Sigmoid colon (tissue), 7 donors: ENCODE measurements around the gene BTG2. TPM values are rescaled to one million over a fixed set of nuclear protein-coding genes. Genes with fewer than 3 reads are reported as not detected.
A peak's percentile ranks its signal among the peaks of the same experiment; 100 is the strongest.

Source experiments
- DNase-seq: peaks from one replicate; pipeline ENCODE4 v3.0.0-alpha.2; 2019
- H3K27ac ChIP-seq, 4 donors: fragments of 200-600 bp; sonication (generic); one replicate each; pipeline ENCODE4 v1.5.1; 2016 to 2019; ENCODE audit warnings: mild to moderate bottlenecking in 1 of 4
- H3K27me3 ChIP-seq, 3 donors: fragments of 200-600 bp; sonication (generic); one replicate each; pipeline ENCODE4 v1.5.1; 2019; ENCODE audit warnings: mild to moderate bottlenecking in 1 of 3
- H3K36me3 ChIP-seq, 4 donors: fragments of 200-600 bp; sonication (generic); one replicate each; pipeline ENCODE4 v1.5.1; 2016 to 2019
- H3K4me1 ChIP-seq, 4 donors: fragments of 200-600 bp; sonication (generic); one replicate each; pipeline ENCODE4 v1.5.1; 2017 to 2019
- H3K4me3 ChIP-seq, 4 donors: fragments of 200-600 bp; sonication (generic); one replicate each; pipeline ENCODE4 v1.5.1; 2017 to 2019; ENCODE audit warnings: mild to moderate bottlenecking in 2 of 4, moderate library complexity in 1 of 4
- H3K9me3 ChIP-seq, 4 donors: fragments of 200-600 bp in 3 of 4; sonication (generic) in 3 of 4; one replicate each; pipeline versions ENCODE4 v1.5.1 to v1.6.1; 2013 to 2019
- CTCF ChIP-seq, 4 experiments: fragments of 450-650 bp in 3 of 4; fragments of 200-600 bp in 1 of 4; IDR thresholded peaks; one replicate each; pipeline ENCODE4 v1.5.1; 2016 to 2019; ENCODE audit warnings: antibody characterized with exemption in 4 of 4, mild to moderate bottlenecking in 3 of 4, moderate library complexity in 2 of 4
- EP300 ChIP-seq, 4 donors: sonication (generic); formaldehyde crosslinking; IDR thresholded peaks; one replicate each; pipeline ENCODE4 v1.6.1; 2017; ENCODE audit warnings: antibody characterized with exemption in 4 of 4
- POLR2A ChIP-seq, 2 donors: fragments of 450-650 bp; IDR thresholded peaks; one replicate each; pipeline ENCODE4 v1.6.1; 2016; ENCODE audit warnings: antibody characterized with exemption in 2 of 2, mild to moderate bottlenecking in 2 of 2, moderate library complexity in 2 of 2
- POLR2AphosphoS5 ChIP-seq, 4 donors: sonication (generic); formaldehyde crosslinking; IDR thresholded peaks; one replicate each; pipeline ENCODE4 v1.6.1; 2017; ENCODE audit warnings: antibody characterized with exemption in 4 of 4
- WGBS, 2 donors: extraction: QIAGEN DNeasy Blood & Tissue Kit; methylation state at CpG; one replicate each; pipeline ENCODE4 v1.1.7; 2013; 5-methylcytosine and 5-hydroxymethylcytosine counted together
- intact Hi-C: fragments of 100-400 bp; cut with DNase I; formaldehyde crosslinking; loops from one replicate; pipeline ENCODE4 v1.15.1; 2023
- polyA plus RNA-seq, 3 donors: library from polyadenylated mRNA; stranded (reverse); fragments of 200-250 nt; gene quantifications; one replicate each; pipeline ENCODE4 v1.2.3, GENCODE V29; 2013
- total RNA-seq, 4 donors: library from RNA; depleted of rRNA; stranded (reverse); fragments of >200 nt; gene quantifications; one replicate each; pipeline ENCODE4 v1.1.0, GENCODE V29; 2016
- donor health status: healthy with polysubstance abuse.
- donor health status: Bipolar disorder and iron deficiency.
- donor health status: healthy.

The BTG2 gene
- total and polyA plus RNA-seq, 7 donors = 37.2 to 397 (median 81.0) TPM

GRCh38 chr1:203349773-203350524 is 44.6 kb downstream of the BTG2 start:
- H3K9me3 ChIP-seq = no peaks in the 10 kb centered on the region
- no peak for DNase-seq
- intact Hi-C loops = loop anchor here (10.0 kb wide), 1 partner anchor 355 kb away; no protein-coding TSS in a partner anchor
- 75 to 85% methylated on average over 4 of the region's 4 CpGs for WGBS, 2 donors
- peaks cover 0 to 34% (median 30%) of the 10 kb centered on the region in 4 donors for H3K4me1 ChIP-seq
- peak overlapping the region in 3 of 4 donors; percentile 29 to 38 (median 32) for H3K4me3 ChIP-seq
- H3K27me3 ChIP-seq = no peaks in the 10 kb centered on the region
- H3K36me3 ChIP-seq = no peaks in the 10 kb centered on the region
- TF ChIP-seq POLR2AphosphoS5 (IDR thresholded peaks at IDR 0.05) = peak in 1 of 4 donors; percentile 6
- no peak for TF ChIP-seq EP300 (IDR thresholded peaks at IDR 0.05)
- H3K27ac ChIP-seq = peak overlapping the region; percentile 61 to 73 (median 64)

DNA sequence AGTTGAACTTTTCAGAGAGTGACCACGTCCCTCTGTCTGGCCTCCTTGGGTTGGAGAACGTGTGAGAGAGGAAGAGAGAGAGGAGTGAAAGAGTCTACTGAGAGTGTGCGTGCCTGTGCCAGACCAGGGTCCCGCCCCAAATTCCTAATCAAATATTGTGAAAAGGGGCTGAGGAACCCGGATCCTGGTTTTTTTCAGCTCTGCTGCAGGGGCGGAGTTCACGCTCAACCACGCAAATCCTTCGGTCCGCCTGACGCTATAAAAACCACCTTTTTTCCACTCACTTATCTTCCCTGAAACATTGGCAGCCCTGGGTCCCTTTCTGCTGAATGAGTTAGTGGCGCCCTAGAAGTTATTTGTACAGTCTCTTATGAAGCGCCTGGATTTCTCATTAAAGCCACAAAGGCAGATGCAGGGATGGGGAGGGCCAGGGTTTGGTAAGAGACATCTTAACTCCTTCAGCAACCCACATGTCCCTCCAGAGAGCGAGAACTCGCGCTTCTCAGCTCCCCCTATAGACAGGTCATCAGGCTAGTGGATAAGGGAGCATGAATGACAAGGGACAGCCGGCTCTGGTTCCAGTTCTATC is 45.8 kb downstream of the BTG2 start, which contains the start of gene FMOD:
Gene FMOD, minus strand, starts transcription at position 86 of the 589 bp plus-strand sequence. CDS start 2,852 bp downstream, outside the sequence.
- H3K4me1 ChIP-seq = peaks cover 0 to 35% (median 28%) of the 10 kb centered on the region in 4 donors

GRCh38 chr1:203353486-203353885 is 48.2 kb downstream of the BTG2 start:
- 77 to 92% methylated on average over 8 of the region's 8 CpGs for WGBS, 2 donors
- peak overlapping the region in 2 of 4 donors; percentile 11 to 13 for H3K27ac ChIP-seq
- no peaks in the 10 kb centered on the region for H3K27me3 ChIP-seq
- DNase-seq = no peak
- peaks cover 0 to 35% (median 24%) of the 10 kb centered on the region in 4 donors for H3K4me1 ChIP-seq
- TF ChIP-seq POLR2AphosphoS5 (IDR thresholded peaks at IDR 0.05) (no peak), CTCF (IDR thresholded peaks at IDR 0.05) (no peak), POLR2A (IDR thresholded peaks at IDR 0.05) (no peak), EP300 (IDR thresholded peaks at IDR 0.05) (no peak)
- no peaks in the 10 kb centered on the region for H3K9me3 ChIP-seq
- H3K36me3 ChIP-seq = no peaks in the 10 kb centered on the region
- no peak overlapping the region for H3K4me3 ChIP-seq
- intact Hi-C loops = no loop called here

More for the DNA sequence above, 45.8 kb downstream of the BTG2 start, which contains the start of gene FMOD:
- no peaks in the 10 kb centered on the region for H3K36me3 ChIP-seq
- H3K27me3 ChIP-seq = no peaks in the 10 kb centered on the region
- WGBS, 2 donors = 5 to 28% methylated on average over 17 of the region's 17 CpGs
- no peaks in the 10 kb centered on the region for H3K9me3 ChIP-seq
- peak within 1 kb of the TSS; percentile 61 to 73 (median 64) for H3K27ac ChIP-seq
- H3K4me3 ChIP-seq = peak within 1 kb of the TSS in 3 of 4 donors; percentile 29 to 38 (median 32)
- intact Hi-C loops = no loop called here
- peak; percentile 93 for DNase-seq
- peak; percentile 52 to 73 (median 66) for TF ChIP-seq POLR2AphosphoS5 (IDR thresholded peaks at IDR 0.05)
- TF ChIP-seq EP300 (IDR thresholded peaks at IDR 0.05) = peak in 2 of 4 donors; percentile 34 to 71
- TF ChIP-seq CTCF (IDR thresholded peaks at IDR 0.05) = no peak
- no peak for TF ChIP-seq POLR2A (IDR thresholded peaks at IDR 0.05)

DNA sequence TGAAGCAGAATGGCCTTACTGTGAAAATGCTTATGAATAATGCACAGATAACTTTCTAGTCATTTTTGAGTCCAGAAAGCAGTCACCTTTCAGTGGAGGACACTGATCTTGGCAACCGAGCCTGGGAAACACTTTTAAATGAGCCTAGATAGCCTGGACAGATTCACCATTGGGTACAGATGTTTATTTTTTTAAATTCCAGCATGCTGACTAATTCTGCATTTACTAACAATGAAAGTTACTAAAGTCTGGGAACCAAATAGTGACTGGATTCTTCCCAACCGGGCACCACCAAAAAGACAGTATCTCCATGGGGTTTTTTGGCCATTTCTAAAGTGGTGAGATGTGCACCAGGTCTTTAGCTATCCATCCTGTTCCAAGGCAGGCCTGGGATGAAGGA is 48.9 kb downstream of the BTG2 start:
- Histone ChIP-seq H3K4me1 (peaks cover 0 to 35% (median 24%) of the 10 kb centered on the region in 4 donors), H3K27me3 (no peaks in the 10 kb centered on the region), H3K36me3 (no peaks in the 10 kb centered on the region), H3K27ac (peak overlapping the region in 3 of 4 donors; percentile 11 to 27 (median 25)), H3K9me3 (no peaks in the 10 kb centered on the region), H3K4me3 (no peak overlapping the region)
- DNase-seq = peak; percentile 64
- TF ChIP-seq POLR2A (IDR thresholded peaks at IDR 0.05) (no peak), CTCF (IDR thresholded peaks at IDR 0.05) (no peak), POLR2AphosphoS5 (IDR thresholded peaks at IDR 0.05) (no peak), EP300 (IDR thresholded peaks at IDR 0.05) (no peak)
- intact Hi-C loops = no loop called here
- 58 to 80% methylated on average over 2 of the region's 2 CpGs for WGBS, 2 donors

- TF ChIP-seq POLR2A (IDR thresholded peaks at IDR 0.05) (no peak), EP300 (IDR thresholded peaks at IDR 0.05) (no peak), POLR2AphosphoS5 (IDR thresholded peaks at IDR 0.05) (no peak), CTCF (IDR thresholded peaks at IDR 0.05) (no peak)
- Histone ChIP-seq H3K9me3 (no peaks in the 10 kb centered on the region), H3K4me1 (peaks cover 0 to 10% (median 1%) of the 10 kb centered on the region in 4 donors), H3K27me3 (no peaks in the 10 kb centered on the region), H3K4me3 (no peak overlapping the region), H3K27ac (no peak overlapping the region), H3K36me3 (no peaks in the 10 kb centered on the region)
- intact Hi-C loops = no loop called here
- DNase-seq = peak; percentile 85
Measured at GRCh38 chr1:203359010-203359571, 53.8 kb downstream of the BTG2 start.
